Measurements from ENCODE around the gene MZT2A.
"Not testable (repeated sequence)": the region's sequence is repeated elsewhere in the genome, so short reads cannot be mapped to it uniquely, and the experiment has no call there.

DNA sequence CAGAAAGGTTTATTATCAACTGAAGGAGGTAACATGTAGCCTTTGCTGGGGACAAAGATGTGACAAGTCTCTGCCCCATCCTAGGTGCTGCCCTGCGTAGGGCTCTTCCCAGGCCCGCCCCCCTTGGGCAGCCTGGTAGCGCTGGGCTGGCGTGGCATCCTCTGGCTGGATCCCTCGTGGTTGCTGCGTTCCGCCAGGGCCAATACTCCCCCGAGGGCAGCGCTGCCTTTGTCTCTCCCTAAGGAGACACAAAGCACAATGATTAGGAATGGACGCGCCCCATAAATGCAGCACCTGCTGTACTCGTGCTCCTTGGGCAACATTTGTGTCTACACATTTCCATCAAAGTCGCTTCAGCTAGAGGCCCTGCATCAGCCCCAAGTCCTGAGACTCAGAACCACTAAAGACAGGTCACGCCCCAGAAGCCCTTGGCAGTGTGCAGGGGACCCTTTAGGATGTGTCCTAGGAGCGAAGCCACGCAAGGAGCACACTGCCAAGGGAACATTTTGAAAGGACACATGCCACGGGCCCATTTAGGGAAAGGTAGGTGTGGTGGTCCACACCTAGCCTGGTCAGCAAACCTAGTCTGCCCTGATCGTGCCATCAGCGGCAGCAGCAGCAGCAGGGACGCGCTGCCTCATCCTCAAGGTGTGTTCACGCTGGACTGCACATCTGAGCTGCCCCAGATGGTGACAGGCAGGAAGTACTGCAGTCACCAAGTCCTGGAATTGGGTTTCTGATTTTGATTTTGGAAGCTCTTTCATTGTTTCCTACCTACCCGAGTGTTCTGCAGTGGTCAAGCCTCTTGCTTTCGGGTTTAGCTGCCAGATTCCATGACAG, 8.0 kb downstream of the MZT2A start:
- TF ChIP-seq CTCF, POLR2A, POLR2AphosphoS5 (IDR thresholded peaks at IDR 0.05): not testable (repeated sequence)
